Spleen (tissue), 3 donors: ENCODE measurements around the gene ALK.

Experiments
- POLR2A ChIP-seq, 3 donors: fragments of 450-650 bp; IDR thresholded peaks; one replicate each; pipeline ENCODE4 v1.5.1; 2017; ENCODE audit warnings: antibody characterized with exemption in 3 of 3, mild to moderate bottlenecking in 1 of 3
- POLR2AphosphoS5 ChIP-seq, 3 donors: sonication (generic); formaldehyde crosslinking; IDR thresholded peaks; one replicate each; pipeline ENCODE4 v1.5.1; 2017; ENCODE audit warnings: antibody characterized with exemption in 3 of 3

GRCh38 chr2:29760008-29760407 lies 161.4 kb downstream of the ALK start:
- TF ChIP-seq POLR2A (IDR thresholded peaks at IDR 0.05), result no peak
- no peak for TF ChIP-seq POLR2AphosphoS5 (IDR thresholded peaks at IDR 0.05)
